ENCODE measurements around the gene TMEM132E. TPM values are rescaled to one million over a fixed set of nuclear protein-coding genes. Genes with fewer than 3 reads are reported as not detected.

Gene TMEM132E
- total and polyA plus RNA-seq, 8 donors: 0.04 to 1.1 (median 0.10) TPM; not detected in 2

DNA sequence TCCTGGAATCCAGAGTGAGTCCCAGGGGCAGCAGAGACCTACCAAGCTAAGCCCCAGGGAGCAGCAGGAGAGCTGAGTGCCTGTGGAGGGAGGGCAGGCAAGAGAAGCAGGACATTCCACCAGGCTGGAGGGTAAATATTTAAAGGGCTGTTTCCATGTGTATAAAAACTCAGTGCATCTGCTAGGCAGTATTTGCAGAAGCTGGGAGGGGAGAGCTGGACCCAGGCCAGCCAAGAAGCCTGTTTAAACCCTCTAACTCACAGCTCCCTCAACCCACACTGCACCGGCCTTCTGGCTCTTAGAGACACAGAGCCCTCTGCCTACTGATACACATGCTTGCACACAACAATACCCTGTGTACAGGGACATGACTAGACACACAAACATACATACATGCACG, 22.5 kb upstream of the TMEM132E start:
- DNase-seq: no peak
- Histone ChIP-seq H3K4me3 (no peak overlapping the region), H3K27me3 (no peaks in the 10 kb centered on the region), H3K27ac (no peak overlapping the region), H3K4me1 (no peaks in the 10 kb centered on the region), H3K36me3 (no peaks in the 10 kb centered on the region), H3K9me3 (no peaks in the 10 kb centered on the region)
- no peak for FAIRE-seq
- no peak for ATAC-seq
- intact Hi-C loops (cut with DNase I): no loop called here
- TF ChIP-seq, protein P1, sequence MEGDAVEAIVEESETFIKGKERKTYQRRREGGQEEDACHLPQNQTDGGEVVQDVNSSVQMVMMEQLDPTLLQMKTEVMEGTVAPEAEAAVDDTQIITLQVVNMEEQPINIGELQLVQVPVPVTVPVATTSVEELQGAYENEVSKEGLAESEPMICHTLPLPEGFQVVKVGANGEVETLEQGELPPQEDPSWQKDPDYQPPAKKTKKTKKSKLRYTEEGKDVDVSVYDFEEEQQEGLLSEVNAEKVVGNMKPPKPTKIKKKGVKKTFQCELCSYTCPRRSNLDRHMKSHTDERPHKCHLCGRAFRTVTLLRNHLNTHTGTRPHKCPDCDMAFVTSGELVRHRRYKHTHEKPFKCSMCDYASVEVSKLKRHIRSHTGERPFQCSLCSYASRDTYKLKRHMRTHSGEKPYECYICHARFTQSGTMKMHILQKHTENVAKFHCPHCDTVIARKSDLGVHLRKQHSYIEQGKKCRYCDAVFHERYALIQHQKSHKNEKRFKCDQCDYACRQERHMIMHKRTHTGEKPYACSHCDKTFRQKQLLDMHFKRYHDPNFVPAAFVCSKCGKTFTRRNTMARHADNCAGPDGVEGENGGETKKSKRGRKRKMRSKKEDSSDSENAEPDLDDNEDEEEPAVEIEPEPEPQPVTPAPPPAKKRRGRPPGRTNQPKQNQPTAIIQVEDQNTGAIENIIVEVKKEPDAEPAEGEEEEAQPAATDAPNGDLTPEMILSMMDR (IDR thresholded peaks at IDR 0.05): no peak
- WGBS, 2 donors: 44 to 62% methylated on average over 2 of the region's 2 CpGs

DNA sequence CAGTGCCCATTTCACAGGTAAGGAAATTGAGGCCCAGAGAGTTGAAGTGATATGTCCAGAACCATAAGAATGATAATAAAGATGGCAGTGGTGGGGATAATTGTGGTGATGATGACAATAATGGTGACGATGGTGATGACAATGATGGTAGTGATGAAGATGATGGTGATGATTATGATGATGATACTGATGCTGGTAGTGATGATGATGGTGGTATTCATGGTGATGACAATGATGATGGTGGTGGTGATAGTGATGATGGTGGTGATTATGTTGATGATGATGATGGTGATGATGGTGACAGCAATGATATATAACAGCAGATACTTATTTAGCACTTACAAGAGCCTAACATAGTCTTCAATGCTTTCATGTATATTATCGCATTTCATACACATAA, 18.1 kb upstream of the TMEM132E start:
- 60 to 96% methylated on average over 2 of the region's 2 CpGs for WGBS, 2 donors
- FAIRE-seq (no peak), ATAC-seq (no peak), DNase-seq (no peak)
- H3K4me1 ChIP-seq: no peaks in the 10 kb centered on the region
- no peaks in the 10 kb centered on the region for H3K36me3 ChIP-seq
- TF ChIP-seq, protein P1 (IDR thresholded peaks at IDR 0.05): no peak
- H3K27me3 ChIP-seq: no peaks in the 10 kb centered on the region
- intact Hi-C loops (cut with DNase I): no loop called here
- H3K9me3 ChIP-seq: no peaks in the 10 kb centered on the region
- no peak overlapping the region for H3K27ac ChIP-seq
- no peak overlapping the region for H3K4me3 ChIP-seq

DNA sequence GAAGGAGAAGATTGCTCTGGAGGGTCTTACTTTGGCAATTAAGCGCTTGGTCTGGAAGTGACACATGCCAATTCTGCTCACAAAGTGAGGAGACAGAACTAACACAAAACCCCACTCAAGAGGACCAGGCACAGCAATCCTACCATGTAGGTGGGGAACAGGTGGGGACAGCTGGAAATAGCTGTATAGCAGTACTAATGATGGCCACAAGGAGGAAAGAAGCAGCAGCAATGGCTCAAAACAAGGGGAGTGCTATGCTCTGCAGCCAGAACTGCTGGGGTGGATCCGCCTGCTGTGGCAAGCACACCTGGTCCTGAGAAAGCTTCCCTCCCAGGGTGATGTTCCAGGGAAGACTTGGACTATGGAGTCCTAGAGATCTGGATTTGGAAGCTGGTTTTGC, 17.0 kb upstream of the TMEM132E start:
- 28 to 33% methylated on average over 2 of the region's 2 CpGs for WGBS, 2 donors
- no peaks in the 10 kb centered on the region for H3K9me3 ChIP-seq
- no peak for FAIRE-seq
- TF ChIP-seq, protein P1 (IDR thresholded peaks at IDR 0.05): peak in 2 of 4 donors; percentile 8 to 21
- no peaks in the 10 kb centered on the region for H3K36me3 ChIP-seq
- ATAC-seq: peak in 1 of 4 donors; percentile 27
- intact Hi-C loops (cut with DNase I): no loop called here
- H3K27me3 ChIP-seq: no peaks in the 10 kb centered on the region
- no peaks in the 10 kb centered on the region for H3K4me1 ChIP-seq
- no peak overlapping the region for H3K4me3 ChIP-seq
- no peak overlapping the region for H3K27ac ChIP-seq
- DNase-seq: no peak

DNA sequence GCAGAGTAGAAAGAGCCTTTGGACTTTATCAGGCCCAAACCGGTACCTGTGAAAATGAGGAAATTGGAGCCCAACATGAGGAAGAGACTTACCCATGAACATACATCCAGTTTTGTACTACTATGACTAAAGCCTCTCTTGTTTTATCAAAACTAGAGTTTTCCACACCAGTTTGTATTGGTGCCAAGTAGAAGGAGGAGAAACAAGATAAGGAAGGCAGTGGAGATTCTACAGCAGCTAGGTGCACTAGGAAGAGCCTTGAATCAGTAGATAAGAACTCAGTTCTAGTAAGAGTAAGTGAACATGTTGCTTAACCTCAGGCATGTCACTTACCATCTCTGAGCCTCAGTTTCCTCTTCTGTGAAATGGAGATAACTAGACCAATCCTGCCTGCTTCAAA, 13.7 kb upstream of the TMEM132E start:
- H3K27ac ChIP-seq: no peak overlapping the region
- H3K36me3 ChIP-seq: no peaks in the 10 kb centered on the region
- no peak for FAIRE-seq
- ATAC-seq: no peak
- 75 to 79% methylated on average over 1 of the region's 1 CpG for WGBS, 2 donors
- DNase-seq: no peak
- no peak overlapping the region for H3K4me3 ChIP-seq
- no peaks in the 10 kb centered on the region for H3K9me3 ChIP-seq
- no peaks in the 10 kb centered on the region for H3K4me1 ChIP-seq
- intact Hi-C loops (cut with DNase I): no loop called here
- H3K27me3 ChIP-seq: peaks cover 0 to 6% (median 2%) of the 10 kb centered on the region in 4 donors
- TF ChIP-seq, protein P1 (IDR thresholded peaks at IDR 0.05): no peak

DNA sequence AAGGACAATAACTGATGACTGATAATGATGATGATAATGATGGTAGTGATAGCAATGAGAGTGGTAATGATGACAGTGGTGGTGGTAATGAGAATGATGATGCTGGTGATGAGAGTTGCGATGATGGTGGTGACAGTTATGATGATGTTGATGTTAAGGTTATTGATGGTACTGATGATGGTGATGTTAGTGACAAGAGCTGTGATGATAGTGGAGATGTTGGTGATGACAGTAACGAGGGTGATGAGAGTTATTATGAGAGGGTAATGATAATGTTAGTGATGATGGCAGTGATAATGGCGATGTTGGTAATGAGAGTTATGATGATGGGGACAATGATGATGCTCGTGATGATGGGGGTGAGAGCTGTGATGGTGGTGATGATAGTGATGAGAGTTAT, 13.2 kb upstream of the TMEM132E start:
- Histone ChIP-seq H3K27ac (no peak overlapping the region), H3K4me1 (no peaks in the 10 kb centered on the region), H3K36me3 (no peaks in the 10 kb centered on the region), H3K27me3 (peaks cover 0 to 6% (median 2%) of the 10 kb centered on the region in 4 donors), H3K4me3 (no peak overlapping the region), H3K9me3 (no peaks in the 10 kb centered on the region)
- intact Hi-C loops (cut with DNase I): no loop called here
- DNase-seq: no peak
- ATAC-seq: no peak
- TF ChIP-seq, protein P1 (IDR thresholded peaks at IDR 0.05): no peak
- FAIRE-seq: no peak
- WGBS, 2 donors: 58 to 59% methylated on average over 4 of the region's 4 CpGs
